ENCODE measurements around the gene RIMBP2. TPM values are rescaled to one million over a fixed set of nuclear protein-coding genes. Genes with fewer than 3 reads are reported as not detected.

The RIMBP2 gene
- total RNA-seq, 4 donors from 2014 or later: not detected

DNA sequence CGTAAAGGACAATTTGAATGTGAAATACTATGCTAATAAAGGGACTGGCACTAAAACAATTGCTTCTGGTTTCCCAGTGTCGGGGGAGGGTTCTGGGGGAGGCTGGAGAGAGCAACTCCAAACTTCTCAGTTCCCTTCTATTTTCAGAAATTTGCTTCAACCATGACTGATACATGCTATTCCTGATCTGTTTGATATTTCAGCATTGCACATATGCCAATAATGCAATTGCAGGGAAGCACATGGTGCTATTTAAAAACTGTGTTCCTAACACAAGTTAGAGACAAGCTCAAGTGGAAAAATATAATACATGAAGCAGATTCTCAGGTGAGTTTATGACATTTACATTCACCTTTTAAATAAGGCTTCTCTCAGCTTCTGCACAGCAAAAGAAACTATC lies 188.9 kb downstream of the RIMBP2 start:
- TF ChIP-seq, protein P1, sequence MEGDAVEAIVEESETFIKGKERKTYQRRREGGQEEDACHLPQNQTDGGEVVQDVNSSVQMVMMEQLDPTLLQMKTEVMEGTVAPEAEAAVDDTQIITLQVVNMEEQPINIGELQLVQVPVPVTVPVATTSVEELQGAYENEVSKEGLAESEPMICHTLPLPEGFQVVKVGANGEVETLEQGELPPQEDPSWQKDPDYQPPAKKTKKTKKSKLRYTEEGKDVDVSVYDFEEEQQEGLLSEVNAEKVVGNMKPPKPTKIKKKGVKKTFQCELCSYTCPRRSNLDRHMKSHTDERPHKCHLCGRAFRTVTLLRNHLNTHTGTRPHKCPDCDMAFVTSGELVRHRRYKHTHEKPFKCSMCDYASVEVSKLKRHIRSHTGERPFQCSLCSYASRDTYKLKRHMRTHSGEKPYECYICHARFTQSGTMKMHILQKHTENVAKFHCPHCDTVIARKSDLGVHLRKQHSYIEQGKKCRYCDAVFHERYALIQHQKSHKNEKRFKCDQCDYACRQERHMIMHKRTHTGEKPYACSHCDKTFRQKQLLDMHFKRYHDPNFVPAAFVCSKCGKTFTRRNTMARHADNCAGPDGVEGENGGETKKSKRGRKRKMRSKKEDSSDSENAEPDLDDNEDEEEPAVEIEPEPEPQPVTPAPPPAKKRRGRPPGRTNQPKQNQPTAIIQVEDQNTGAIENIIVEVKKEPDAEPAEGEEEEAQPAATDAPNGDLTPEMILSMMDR (IDR thresholded peaks at IDR 0.05; ENCODE audit: low read depth): no peak

DNA sequence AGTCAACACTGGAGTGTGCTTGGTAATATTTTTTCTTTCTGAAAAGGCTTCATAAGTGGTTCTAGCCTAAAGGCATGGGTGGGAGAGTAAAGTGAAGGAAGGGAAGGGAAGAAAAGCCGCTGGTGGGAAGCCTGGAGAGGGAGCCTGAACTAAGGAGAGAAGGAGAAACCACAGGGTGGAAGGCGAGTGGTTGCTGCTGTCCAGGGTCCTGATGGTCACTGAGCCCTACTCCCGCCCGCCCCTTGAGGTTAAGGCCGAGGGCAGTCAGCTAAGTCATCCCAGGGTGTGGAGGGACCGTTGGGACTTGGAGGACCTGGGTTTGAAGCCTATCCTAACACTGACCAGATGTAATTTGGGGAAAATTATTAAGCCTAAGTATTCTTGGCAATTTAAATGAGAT lies 189.3 kb downstream of the RIMBP2 start:
- TF ChIP-seq, protein P1 (IDR thresholded peaks at IDR 0.05; ENCODE audit: low read depth): no peak

DNA sequence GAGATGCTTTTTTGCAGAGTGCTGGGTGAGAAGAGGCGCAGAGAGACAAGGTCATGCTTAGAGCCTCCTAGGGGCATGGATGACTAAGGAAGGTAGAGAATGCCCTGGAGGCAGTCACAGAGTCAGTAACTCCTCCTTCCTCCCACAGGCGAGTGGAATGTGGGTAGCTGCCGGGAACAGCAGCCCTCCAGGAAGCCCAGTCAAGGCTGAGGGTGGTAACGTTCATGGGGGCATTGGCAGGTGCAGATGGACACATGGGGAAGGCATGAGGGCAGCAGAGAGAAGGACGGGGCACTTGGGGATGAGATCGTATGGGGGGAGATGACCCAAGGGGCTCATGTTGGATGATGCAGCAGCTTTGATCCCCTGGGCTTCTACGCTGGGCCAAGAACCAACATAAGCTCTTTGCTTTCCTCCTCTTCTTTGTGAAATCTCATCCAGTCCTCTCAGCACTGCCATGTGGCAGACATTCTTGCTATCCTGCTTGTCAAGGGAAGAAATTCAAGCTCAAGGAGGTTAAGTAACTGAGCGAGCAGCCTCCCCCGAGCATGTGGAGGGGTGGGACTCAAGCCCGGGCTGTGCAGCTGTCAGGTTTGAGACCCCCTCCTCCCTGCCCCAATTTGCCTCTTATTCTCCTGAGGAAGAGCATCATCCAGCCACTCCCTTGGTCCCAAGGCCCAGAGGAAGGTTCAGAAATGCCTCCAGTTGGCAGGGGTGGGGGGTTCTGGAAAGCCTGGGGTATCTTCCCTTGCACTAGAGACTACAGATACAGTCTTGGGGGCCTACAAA lies 190.5 kb downstream of the RIMBP2 start:
- TF ChIP-seq, protein P1 (IDR thresholded peaks at IDR 0.05; ENCODE audit: low read depth): no peak

DNA sequence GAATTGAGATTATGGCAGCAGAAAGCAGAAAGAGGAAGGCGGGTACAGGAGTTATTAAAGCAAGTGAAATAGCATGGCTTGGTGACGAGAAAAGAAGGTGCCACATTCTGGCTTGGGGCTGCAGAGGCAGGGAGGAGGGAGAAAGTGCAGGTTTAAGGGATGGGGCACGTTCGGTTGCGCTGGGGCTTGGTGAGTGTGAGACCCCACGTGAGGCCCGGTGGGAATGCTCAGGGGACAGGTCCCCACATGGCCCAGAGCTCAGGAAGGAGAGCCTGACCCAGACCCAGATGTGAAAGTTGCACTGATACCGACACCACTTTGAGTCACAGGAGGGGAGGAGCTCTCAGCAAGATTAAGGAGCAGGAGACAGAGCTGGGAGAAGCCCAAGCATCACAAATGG lies 191.3 kb downstream of the RIMBP2 start:
- TF ChIP-seq, protein P1 (IDR thresholded peaks at IDR 0.05; ENCODE audit: low read depth): no peak

DNA sequence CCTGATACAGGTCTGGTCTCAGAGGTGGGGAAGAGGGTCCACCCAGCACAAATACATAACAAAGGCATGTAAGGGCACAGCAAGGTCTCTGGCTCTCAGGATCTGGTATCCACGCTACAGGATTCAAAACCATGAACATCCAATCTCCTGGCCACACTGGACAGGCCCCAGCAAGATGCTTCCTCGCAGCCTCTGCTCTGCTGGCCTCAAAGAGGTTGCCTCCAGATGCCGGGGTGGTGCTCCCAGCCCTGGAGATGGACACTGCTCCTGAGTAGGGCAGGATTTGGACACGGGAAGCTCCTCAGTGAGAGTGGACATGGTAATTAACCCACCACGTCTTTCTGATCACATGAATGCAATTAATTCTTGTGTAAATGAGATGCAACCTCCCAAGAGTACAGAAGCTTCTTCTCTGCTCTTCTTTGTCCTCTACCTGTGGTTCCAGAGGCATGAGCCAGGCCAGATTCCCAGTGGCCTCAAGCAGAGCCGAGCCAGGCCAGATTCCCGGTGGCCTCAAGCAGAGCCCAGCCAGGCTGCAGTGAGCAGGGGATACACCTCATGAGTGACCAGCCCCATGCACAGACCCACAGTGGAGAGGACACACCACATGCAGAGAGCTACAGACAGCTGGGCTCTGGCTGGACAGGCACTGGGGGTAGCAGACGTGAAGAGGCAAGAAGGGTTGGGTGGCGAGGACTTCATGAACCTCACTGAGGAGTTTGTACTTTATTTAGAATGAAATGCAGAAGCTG lies 192.1 kb downstream of the RIMBP2 start:
- TF ChIP-seq, protein P1 (IDR thresholded peaks at IDR 0.05; ENCODE audit: low read depth): no peak

DNA sequence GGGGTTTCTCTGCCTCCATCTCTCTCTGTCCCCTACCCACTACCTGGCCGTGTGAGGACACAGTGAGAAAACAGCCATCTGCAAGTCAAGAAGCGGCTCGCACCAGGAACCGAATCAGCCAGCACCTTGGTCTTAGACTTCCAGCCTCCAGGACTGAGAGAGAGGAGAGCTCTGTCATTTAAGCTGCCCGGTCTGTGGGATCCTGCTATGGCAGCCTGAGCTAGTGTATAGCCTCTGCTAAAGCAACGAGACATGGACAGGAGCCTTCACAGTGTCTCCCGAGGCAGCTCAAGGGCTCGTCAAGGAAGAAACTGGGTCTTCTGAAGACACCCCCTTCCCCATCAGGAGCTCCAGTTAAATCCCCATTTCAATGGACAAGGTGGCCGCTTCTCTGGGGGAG lies 192.9 kb downstream of the RIMBP2 start:
- TF ChIP-seq, protein P1 (IDR thresholded peaks at IDR 0.05; ENCODE audit: low read depth): no peak

DNA sequence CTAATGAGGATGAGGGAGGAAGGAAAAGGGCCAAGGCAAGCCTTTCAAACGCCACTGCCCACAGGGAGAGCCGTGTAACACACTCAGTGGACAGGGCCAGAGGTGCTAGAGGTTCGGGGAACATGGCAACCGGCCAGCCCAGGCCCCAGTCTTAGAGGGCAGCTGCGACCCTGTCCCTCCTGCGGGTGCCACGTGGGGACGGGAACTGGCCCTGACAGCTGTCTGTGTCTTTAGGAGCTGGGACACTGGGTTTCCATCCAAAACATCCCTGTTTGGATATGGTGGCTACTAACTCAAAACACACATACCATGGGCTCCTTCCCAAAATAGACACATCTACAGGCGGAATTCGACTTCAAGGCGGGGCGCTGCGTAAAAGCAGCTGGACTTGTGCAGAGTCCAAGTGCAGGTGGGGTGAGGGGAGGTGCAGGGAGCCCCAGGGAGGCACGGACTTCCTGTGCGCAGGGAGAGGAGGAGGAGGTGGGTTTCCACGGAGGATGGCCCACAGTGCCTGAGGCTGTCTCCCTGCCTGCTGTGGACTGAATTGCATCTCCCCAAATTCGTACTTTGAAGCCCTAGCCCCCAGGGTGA lies 193.8 kb downstream of the RIMBP2 start:
- TF ChIP-seq, protein P1 (IDR thresholded peaks at IDR 0.05; ENCODE audit: low read depth): no peak
